ENCODE data around the gene CHP1.
A peak's percentile ranks its signal among the peaks of the same experiment; 100 is the strongest.
"Not testable (repeated sequence)": the region's sequence is repeated elsewhere in the genome, so short reads cannot be mapped to it uniquely, and the experiment has no call there.

Gene CHP1

DNA sequence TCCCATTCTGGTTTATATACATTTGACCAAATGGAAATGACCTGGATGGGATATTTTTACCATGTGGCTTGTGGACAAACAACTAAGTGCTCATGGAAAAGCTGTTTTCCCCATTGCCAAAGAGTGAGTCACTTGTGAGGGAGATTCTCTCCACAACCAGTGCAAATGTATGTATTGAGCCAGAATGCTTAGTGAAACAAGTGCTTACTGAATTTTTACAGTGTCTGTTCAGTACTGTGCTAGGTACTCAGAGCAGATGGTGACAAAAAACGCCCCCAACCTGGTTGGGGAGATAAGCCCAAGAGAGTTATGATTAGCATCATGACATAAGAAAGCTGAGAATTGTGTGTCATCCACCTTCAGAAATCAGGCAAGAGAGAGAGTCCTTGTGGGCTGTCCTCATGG, 2.3 kb downstream of the CHP1 start:
- Histone ChIP-seq H3K27me3 (ENCODE audit: low read depth) (no peaks in the 10 kb centered on the region), H3K4me1 (peaks cover 14% of the 10 kb centered on the region), H3K4me3 (no peak overlapping the region), H3K9me3 (no peaks in the 10 kb centered on the region), H3K36me3 (replicated peaks) (no peaks in the 10 kb centered on the region)
- in situ Hi-C loops (cut with MboI; ENCODE audit: low sequenced_read_pairs): no loop called here
- no peak for DNase-seq (ENCODE audit: low spot score in 2 of 2)

- H3K36me3 ChIP-seq (replicated peaks); H3K9me3 ChIP-seq; H3K4me3 ChIP-seq; H3K27me3 ChIP-seq (ENCODE audit: low read depth); in situ Hi-C loops (cut with MboI; ENCODE audit: low sequenced_read_pairs); DNase-seq (ENCODE audit: low spot score in 2 of 2): not testable (repeated sequence)
- peaks cover 14% of the 10 kb centered on the region for H3K4me1 ChIP-seq
Observed at GRCh38 chr15:41235228-41235627, 4.2 kb downstream of the CHP1 start.

DNA sequence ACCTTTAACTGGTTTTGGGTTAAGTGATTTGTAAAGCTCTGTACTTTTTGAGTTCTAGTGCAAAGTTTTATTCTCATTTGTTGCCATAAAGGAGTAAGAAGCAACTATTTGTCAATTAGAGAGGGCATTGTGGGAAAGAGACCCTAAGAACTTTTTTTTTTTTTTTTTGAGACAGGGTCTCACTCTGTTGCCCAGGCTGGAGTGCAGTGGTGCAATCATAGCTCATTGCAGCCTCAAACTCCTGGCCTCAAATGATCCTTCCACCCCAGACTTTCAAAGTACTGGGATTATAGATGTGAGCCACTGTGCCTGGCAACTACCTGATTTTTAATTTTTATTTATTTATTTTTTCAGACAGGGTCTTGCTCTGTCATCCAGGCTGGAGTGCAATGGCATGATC, 4.9 kb downstream of the CHP1 start:
- Histone ChIP-seq H3K4me3 (no peak overlapping the region), H3K4me1 (peaks cover 14% of the 10 kb centered on the region), H3K9me3 (no peaks in the 10 kb centered on the region), H3K36me3 (replicated peaks) (no peaks in the 10 kb centered on the region), H3K27me3 (ENCODE audit: low read depth) (no peaks in the 10 kb centered on the region)
- in situ Hi-C loops (cut with MboI; ENCODE audit: low sequenced_read_pairs): no loop called here
- DNase-seq (ENCODE audit: low spot score in 2 of 2): no peak

GRCh38 chr15:41238100-41238499, 7.0 kb downstream of the CHP1 start:
- Histone ChIP-seq H3K4me3 (no peak overlapping the region), H3K36me3 (replicated peaks) (no peaks in the 10 kb centered on the region), H3K9me3 (no peaks in the 10 kb centered on the region), H3K27me3 (ENCODE audit: low read depth) (no peaks in the 10 kb centered on the region), H3K4me1 (peaks cover 11% of the 10 kb centered on the region)
- in situ Hi-C loops (cut with MboI; ENCODE audit: low sequenced_read_pairs): no loop called here
- no peak for DNase-seq (ENCODE audit: low spot score in 2 of 2)

GRCh38 chr15:41241221-41241964, 10.3 kb downstream of the CHP1 start:
- in situ Hi-C loops (cut with MboI; ENCODE audit: low sequenced_read_pairs): no loop called here
- Histone ChIP-seq H3K4me3 (no peak overlapping the region), H3K27me3 (ENCODE audit: low read depth) (no peaks in the 10 kb centered on the region), H3K9me3 (no peaks in the 10 kb centered on the region), H3K4me1 (no peaks in the 10 kb centered on the region), H3K36me3 (replicated peaks) (peaks cover 6% of the 10 kb centered on the region; the same call in 1 of the 2 replicates)
- DNase-seq (ENCODE audit: low spot score in 2 of 2): peak; percentile 33 to 66

DNA sequence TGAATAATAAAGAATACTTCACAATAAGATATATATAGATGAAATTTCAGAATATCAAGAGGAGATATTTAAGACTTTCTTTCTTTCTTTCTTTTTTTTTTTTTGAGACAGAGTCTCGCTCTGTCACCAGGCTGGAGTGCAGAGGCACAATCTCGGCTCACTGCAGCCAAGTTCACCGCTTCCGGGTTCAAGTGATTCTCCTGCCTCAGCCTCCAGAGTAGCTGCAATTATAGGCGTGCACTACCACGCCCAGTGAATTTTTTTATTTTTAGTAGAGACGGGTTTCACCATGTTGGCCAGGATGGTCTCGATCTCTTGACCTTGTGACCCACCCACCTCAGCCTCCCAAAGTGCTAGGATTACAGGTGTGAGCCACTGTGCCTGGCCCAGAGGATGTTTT, 19.7 kb downstream of the CHP1 start:
- in situ Hi-C loops (cut with MboI; ENCODE audit: low sequenced_read_pairs); H3K4me3 ChIP-seq; H3K9me3 ChIP-seq; H3K27me3 ChIP-seq (ENCODE audit: low read depth); H3K36me3 ChIP-seq (replicated peaks); H3K4me1 ChIP-seq; DNase-seq (ENCODE audit: low spot score in 2 of 2): not testable (repeated sequence)

- Histone ChIP-seq H3K4me3 (no peak overlapping the region), H3K4me1 (no peaks in the 10 kb centered on the region), H3K27me3 (ENCODE audit: low read depth) (no peaks in the 10 kb centered on the region), H3K9me3 (no peaks in the 10 kb centered on the region), H3K36me3 (replicated peaks) (no peaks in the 10 kb centered on the region; the same call in 1 of the 2 replicates)
- no peak for DNase-seq (ENCODE audit: low spot score in 2 of 2)
- in situ Hi-C loops (cut with MboI; ENCODE audit: low sequenced_read_pairs): no loop called here
Observed at GRCh38 chr15:41251411-41251810, 20.3 kb downstream of the CHP1 start.

DNA sequence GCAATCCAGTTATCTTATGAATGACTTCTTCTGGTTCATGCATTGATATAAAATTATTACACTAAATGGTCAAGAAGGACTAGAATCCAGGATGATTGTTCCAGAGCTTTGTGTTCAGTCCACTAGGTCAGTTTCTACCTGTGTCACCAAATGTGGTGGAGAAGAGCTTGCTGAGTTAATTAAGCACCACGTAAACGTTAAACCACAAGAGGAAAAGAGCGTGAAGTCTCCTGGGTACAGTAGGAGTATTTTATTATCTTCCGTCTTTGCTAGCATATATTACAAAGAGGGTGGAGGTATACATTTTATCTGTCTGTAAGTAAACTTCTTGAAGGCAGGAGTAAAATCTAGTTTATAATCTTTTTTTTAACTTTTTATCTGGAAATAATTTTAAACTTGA, 23.5 kb downstream of the CHP1 start:
- Histone ChIP-seq H3K4me3 (no peak overlapping the region), H3K27me3 (ENCODE audit: low read depth) (no peaks in the 10 kb centered on the region), H3K4me1 (no peaks in the 10 kb centered on the region), H3K9me3 (no peaks in the 10 kb centered on the region), H3K36me3 (replicated peaks) (no peaks in the 10 kb centered on the region; the same call in none of the 2 replicates)
- DNase-seq (ENCODE audit: low spot score in 2 of 2): no peak
- in situ Hi-C loops (cut with MboI; ENCODE audit: low sequenced_read_pairs): no loop called here

GRCh38 chr15:41256103-41256502, 25.0 kb downstream of the CHP1 start:
- Histone ChIP-seq H3K4me1 (no peaks in the 10 kb centered on the region), H3K36me3 (replicated peaks) (no peaks in the 10 kb centered on the region; the same call in none of the 2 replicates), H3K4me3 (no peak overlapping the region), H3K9me3 (no peaks in the 10 kb centered on the region), H3K27me3 (ENCODE audit: low read depth) (no peaks in the 10 kb centered on the region)
- no peak for DNase-seq (ENCODE audit: low spot score in 2 of 2)
- in situ Hi-C loops (cut with MboI; ENCODE audit: low sequenced_read_pairs): no loop called here

GRCh38 chr15:41256577-41257038, 25.5 kb downstream of the CHP1 start:
- H3K9me3 ChIP-seq: no peaks in the 10 kb centered on the region
- no peak for DNase-seq (ENCODE audit: low spot score in 2 of 2)
- H3K4me1 ChIP-seq: no peaks in the 10 kb centered on the region

GRCh38 chr15:41258750-41259471, 27.8 kb downstream of the CHP1 start:
- no peak for DNase-seq (ENCODE audit: low spot score in 2 of 2)
- H3K9me3 ChIP-seq: no peaks in the 10 kb centered on the region
- no peaks in the 10 kb centered on the region for H3K4me1 ChIP-seq
- no peaks in the 10 kb centered on the region for H3K27me3 ChIP-seq (ENCODE audit: low read depth)
- H3K4me3 ChIP-seq: no peak overlapping the region
- peaks cover 8% of the 10 kb centered on the region for H3K36me3 ChIP-seq (replicated peaks)
- in situ Hi-C loops (cut with MboI; ENCODE audit: low sequenced_read_pairs): no loop called here

More at GRCh38 chr15:41256577-41257038, 25.5 kb downstream of the CHP1 start:
- in situ Hi-C loops (cut with MboI; ENCODE audit: low sequenced_read_pairs): no loop called here
- H3K27me3 ChIP-seq (ENCODE audit: low read depth): no peaks in the 10 kb centered on the region
- no peaks in the 10 kb centered on the region; the same call in 1 of the 2 replicates for H3K36me3 ChIP-seq (replicated peaks)
- H3K4me3 ChIP-seq: no peak overlapping the region

DNA sequence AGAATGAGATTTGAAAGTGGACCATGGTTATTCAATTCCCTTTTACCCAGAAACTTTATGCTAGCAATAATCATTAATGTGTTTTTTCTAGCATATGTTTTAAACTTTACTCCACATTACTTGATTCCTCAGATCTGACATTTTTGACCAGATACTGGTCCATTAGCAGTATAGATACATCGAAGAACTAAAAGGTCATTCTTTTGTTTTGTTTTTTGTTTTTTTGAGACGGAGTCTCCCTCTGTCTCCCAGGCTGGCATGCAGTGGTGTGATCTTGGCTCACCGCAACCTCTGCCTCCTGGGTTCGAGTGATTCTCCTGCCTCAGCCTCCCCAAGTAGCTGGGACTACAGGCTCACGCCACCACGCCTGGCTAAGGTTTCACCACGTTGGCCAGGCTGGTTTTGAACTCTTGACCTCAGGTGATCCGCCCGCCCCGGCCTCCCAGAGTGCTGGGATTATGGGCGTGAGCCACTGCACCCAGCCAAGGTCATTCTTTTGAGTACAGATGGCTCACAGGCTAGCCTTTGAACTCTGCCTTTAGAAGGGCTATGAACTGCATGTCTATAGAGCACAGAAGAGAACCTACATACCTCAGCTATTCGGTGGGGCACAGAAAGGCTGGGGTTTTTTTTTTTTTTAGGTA, 28.6 kb downstream of the CHP1 start:
- H3K4me3 ChIP-seq: no peak overlapping the region
- H3K27me3 ChIP-seq (ENCODE audit: low read depth): no peaks in the 10 kb centered on the region
- no peaks in the 10 kb centered on the region for H3K9me3 ChIP-seq
- peaks cover 11% of the 10 kb centered on the region for H3K36me3 ChIP-seq (replicated peaks)
- DNase-seq (ENCODE audit: low spot score in 2 of 2): no peak
- H3K4me1 ChIP-seq: no peaks in the 10 kb centered on the region
- in situ Hi-C loops (cut with MboI; ENCODE audit: low sequenced_read_pairs): no loop called here

- DNase-seq (ENCODE audit: low spot score in 2 of 2); H3K4me3 ChIP-seq; in situ Hi-C loops (cut with MboI; ENCODE audit: low sequenced_read_pairs); H3K27me3 ChIP-seq (ENCODE audit: low read depth); H3K9me3 ChIP-seq; H3K4me1 ChIP-seq: not testable (repeated sequence)
- peaks cover 13% of the 10 kb centered on the region for H3K36me3 ChIP-seq (replicated peaks)
Observed at GRCh38 chr15:41260924-41261323, 29.9 kb downstream of the CHP1 start.

DNA sequence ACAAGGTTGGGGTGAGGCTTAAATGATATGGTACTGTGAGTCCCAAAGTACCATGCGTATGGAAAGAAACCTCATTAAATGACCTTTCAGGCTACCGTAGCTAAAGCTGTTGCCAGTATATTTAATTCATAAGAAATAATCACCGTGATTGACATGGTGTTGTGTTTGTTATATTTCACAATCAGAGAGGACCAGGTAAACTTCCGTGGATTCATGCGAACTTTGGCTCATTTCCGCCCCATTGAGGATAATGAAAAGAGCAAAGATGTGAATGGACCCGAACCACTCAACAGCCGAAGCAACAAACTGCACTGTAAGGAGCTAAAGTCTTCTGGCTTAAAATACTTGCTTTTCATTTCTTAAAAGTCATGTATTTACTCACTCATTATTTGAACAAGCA, 31.5 kb downstream of the CHP1 start:
- no peaks in the 10 kb centered on the region for H3K9me3 ChIP-seq
- H3K4me1 ChIP-seq: no peaks in the 10 kb centered on the region
- H3K4me3 ChIP-seq: no peak overlapping the region
- no peaks in the 10 kb centered on the region for H3K27me3 ChIP-seq (ENCODE audit: low read depth)
- in situ Hi-C loops (cut with MboI; ENCODE audit: low sequenced_read_pairs): no loop called here
- no peak for DNase-seq (ENCODE audit: low spot score in 2 of 2)
- peaks cover 18% of the 10 kb centered on the region for H3K36me3 ChIP-seq (replicated peaks)

Measured in HAP-1 (cell line).